Fibroblast of mammary gland (primary cell): ENCODE measurements around the gene AIP.
"Not testable (repeated sequence)": the region's sequence is repeated elsewhere in the genome, so short reads cannot be mapped to it uniquely, and the experiment has no call there.

ENCODE experiments used
- DNase-seq: peaks from one replicate; pipeline ENCODE4 v3.0.0-alpha.2; 2010; ENCODE audit warnings: low read depth
- H3K4me3 ChIP-seq: 2 replicates; pipeline ENCODE4 v1.5.1; 2011; ENCODE audit warnings: low read depth, mild to moderate bottlenecking, low read length, moderate library complexity; ENCODE audit not compliant: control insufficient read depth
- TF ChIP-seq, protein P1 (sequence below): conservative IDR thresholded peaks from 2 replicates; pipeline ENCODE4 v1.5.1; 2011; ENCODE audit warnings: low read depth, low read length, inconsistent platforms; ENCODE audit not compliant: control insufficient read depth, insufficient read depth

Gene AIP

DNA sequence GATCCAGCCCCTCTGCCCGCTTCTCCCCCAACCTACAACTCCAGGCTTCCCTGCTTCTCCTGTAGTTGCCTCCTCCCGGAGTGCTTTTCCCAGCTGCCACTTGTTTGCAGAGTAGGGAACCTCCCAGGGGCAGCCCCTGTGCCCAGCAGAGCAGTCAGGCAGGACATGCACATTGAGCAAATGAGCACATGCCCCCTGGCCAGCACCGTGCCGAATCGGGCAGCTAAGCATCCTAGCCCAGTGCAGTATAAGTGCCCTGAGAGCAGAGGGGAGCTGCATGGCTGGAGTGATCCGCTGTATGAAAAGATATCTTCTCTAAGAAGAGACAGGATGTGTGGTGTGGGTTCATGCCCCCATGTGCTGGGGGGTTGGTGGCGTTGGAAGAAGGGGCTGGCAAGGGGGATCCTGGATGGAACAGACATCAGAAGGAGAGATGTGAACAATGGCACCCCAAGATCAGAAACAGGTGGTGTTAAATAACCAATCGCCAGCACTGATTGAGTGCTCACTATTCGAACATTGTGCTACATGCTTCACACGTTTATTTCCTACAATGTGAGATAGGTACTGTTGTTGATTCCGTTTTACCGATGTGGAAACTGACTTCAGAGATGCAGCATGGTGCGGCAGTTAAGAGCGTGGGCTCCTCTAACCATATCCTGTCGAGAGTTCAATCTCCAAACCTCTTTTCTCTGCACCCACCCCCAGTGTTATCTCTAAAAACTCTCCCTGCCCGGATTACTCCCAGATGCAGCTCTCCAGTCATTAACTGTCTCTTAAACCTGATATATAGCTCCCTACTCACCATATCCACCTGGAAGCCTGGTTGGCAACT, 1.2 kb downstream of the AIP start:
- no peak overlapping the region for H3K4me3 ChIP-seq
- DNase-seq, result no peak
- TF ChIP-seq, protein P1, sequence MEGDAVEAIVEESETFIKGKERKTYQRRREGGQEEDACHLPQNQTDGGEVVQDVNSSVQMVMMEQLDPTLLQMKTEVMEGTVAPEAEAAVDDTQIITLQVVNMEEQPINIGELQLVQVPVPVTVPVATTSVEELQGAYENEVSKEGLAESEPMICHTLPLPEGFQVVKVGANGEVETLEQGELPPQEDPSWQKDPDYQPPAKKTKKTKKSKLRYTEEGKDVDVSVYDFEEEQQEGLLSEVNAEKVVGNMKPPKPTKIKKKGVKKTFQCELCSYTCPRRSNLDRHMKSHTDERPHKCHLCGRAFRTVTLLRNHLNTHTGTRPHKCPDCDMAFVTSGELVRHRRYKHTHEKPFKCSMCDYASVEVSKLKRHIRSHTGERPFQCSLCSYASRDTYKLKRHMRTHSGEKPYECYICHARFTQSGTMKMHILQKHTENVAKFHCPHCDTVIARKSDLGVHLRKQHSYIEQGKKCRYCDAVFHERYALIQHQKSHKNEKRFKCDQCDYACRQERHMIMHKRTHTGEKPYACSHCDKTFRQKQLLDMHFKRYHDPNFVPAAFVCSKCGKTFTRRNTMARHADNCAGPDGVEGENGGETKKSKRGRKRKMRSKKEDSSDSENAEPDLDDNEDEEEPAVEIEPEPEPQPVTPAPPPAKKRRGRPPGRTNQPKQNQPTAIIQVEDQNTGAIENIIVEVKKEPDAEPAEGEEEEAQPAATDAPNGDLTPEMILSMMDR, result no peak

DNA sequence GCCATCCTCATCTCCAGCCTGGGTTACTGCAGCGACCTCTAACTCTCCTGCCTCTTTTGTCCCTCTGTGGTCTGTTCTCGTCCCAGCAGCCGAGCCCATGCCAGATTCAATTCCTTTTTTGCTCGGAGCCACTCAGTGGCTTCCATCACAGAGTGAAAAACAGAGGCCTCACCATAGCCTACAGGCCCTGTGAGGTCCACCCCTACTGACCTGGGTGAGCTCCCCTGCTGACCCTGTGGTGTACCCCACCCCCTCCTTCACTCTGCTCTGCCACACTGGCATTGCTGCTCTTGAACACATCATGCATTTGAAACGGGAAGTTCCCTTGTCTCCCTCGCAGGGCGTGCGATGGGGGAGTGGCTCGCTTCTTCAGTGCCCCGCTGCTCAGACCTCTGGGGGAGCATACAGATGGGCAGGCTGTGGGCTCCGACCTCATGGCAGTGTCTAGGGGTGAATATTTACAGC, 2.1 kb downstream of the AIP start:
- H3K4me3 ChIP-seq, result no peak overlapping the region
- DNase-seq, result no peak
- TF ChIP-seq, protein P1, result no peak

DNA sequence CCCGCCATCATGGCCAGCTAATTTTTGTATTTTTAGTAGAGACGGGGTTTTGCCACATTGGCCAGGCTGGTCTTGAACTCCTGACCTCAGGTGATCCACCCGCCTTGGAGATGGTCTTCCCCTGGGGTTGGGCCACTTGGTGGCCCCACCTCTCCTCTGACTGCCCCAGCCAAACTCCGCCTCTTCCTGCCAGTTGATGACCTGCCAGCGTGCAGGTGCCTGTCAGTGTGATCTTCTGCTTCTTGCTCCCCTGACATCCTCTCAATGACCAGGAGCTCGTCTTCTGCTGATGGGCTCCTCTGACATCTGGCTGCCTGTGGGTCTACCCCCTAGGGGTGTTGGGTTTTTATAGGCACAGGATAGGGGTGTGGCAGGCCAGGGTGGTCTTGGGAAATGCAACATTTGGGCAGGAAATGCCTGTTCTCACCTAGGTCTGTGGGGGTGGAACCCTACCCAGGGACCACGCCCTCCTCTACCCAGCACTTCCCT, 3.1 kb downstream of the AIP start:
- DNase-seq, H3K4me3 ChIP-seq: not testable (repeated sequence)

DNA sequence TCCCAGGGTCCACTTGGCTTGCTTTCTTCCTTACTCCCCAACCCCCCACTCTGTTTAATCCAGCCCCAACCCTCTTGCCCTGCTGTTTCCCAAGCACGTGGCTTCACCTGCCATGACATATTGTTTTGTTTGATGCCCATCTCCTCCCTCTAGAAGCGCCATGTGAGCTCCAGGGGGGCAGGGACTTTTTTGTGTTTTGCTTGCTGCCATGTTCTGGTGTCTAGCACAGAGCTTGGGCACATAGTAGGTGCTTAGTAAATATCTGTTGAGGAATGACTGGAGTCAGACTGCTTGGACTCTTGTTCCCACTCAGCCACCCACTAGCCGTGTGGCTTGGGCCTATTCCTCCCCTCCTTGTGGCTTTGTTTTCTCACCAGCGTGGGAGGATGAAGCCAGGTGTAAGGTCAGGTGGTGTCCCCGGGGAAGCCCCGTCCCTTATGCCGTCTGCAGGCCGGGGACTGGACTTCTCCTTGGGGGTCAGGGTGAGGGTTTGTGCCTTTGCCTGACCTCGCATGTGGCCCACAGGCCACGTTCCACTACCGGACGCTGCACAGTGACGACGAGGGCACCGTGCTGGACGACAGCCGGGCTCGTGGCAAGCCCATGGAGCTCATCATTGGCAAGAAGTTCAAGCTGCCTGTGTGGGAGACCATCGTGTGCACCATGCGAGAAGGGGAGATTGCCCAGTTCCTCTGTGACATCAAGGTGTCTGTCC, 3.8 kb downstream of the AIP start:
- TF ChIP-seq, protein P1, result no peak
- H3K4me3 ChIP-seq, result no peak overlapping the region
- DNase-seq, result no peak

DNA sequence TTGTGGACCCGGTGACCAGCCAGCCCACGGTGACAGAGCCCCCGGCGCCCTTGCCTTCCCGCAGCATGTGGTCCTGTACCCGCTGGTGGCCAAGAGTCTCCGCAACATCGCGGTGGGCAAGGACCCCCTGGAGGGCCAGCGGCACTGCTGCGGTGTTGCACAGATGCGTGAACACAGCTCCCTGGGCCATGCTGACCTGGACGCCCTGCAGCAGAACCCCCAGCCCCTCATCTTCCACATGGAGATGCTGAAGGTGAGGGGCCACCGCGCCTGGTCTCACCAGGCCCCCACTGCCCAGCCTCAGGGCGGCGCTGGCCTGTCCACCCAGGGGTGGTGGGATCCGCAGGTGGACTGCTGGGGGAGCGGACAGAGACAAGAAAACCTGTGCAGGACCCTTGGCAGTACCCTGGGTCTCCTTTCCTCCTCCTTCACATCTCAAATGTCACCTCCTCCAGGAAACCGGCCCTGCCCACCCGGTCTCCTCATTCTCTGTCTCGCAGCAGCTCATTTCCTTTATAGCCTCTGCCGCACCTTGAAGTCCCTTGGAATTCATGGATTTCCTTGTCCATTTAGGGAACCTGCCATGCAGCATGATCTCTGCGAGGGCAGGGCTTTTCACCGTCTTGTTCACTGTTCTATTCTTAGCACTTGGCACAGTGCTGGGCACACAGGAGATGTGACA, 6.5 kb downstream of the AIP start:
- DNase-seq, result no peak
- TF ChIP-seq, protein P1, result no peak
- no peak overlapping the region for H3K4me3 ChIP-seq

DNA sequence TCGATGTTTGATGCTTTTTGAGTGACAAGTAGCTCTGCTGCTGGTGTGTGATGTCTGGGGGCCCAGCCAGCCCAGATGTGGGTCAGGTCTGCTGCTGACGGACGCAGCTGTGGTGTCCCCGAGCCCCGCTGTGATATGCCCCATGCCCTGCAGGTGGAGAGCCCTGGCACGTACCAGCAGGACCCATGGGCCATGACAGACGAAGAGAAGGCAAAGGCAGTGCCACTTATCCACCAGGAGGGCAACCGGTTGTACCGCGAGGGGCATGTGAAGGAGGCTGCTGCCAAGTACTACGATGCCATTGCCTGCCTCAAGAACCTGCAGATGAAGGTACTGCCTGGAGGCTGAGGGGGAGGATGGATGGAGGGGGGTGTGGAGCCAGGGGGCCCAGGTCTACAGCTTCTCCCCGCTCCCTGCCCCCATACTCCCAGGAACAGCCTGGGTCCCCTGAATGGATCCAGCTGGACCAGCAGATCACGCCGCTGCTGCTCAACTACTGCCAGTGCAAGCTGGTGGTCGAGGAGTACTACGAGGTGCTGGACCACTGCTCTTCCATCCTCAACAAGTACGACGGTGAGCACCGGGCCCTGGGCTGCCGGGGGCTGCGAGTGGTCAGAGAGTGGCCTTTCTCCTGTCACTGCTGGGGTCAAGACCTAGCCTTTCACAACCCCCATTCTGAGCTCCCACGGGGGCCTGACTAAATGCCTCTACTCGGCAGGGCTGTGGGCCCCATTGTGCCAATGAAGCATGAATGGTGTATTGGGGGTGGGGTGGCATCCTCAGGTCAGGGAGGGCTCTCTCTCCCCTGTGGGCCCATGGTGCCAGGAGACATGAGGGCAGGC, 7.3 kb downstream of the AIP start:
- no peak overlapping the region for H3K4me3 ChIP-seq
- no peak for DNase-seq
- TF ChIP-seq, protein P1, result no peak
